Measurements from ENCODE around the gene PHC2.

The PHC2 gene

DNA sequence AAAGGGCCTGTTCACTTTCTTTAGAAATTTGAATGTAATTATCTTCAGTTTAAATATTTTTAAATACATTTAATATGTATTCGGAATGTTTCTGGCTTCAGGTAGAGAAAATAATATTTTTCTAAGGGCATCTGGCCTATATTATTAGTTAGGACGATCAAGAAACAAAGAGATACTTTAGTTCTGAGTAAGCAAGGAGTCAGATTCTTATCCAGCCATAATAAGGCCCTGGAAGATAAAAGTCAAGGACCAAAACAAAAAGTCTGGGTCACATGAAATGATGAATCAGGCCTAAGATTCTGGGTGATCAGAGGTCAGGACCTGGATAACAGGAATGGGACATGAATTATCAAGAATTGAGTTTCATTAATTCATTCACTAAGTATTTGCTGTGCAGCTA lies 6.3 kb downstream of the PHC2 start:
- TF ChIP-seq, protein P1, sequence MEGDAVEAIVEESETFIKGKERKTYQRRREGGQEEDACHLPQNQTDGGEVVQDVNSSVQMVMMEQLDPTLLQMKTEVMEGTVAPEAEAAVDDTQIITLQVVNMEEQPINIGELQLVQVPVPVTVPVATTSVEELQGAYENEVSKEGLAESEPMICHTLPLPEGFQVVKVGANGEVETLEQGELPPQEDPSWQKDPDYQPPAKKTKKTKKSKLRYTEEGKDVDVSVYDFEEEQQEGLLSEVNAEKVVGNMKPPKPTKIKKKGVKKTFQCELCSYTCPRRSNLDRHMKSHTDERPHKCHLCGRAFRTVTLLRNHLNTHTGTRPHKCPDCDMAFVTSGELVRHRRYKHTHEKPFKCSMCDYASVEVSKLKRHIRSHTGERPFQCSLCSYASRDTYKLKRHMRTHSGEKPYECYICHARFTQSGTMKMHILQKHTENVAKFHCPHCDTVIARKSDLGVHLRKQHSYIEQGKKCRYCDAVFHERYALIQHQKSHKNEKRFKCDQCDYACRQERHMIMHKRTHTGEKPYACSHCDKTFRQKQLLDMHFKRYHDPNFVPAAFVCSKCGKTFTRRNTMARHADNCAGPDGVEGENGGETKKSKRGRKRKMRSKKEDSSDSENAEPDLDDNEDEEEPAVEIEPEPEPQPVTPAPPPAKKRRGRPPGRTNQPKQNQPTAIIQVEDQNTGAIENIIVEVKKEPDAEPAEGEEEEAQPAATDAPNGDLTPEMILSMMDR (IDR thresholded peaks at IDR 0.05; ENCODE audit: borderline replicate concordance, insufficient read depth, low read depth, low read length): no peak
- no peak overlapping the region for H3K4me3 ChIP-seq (ENCODE audit: low read depth, low read length)

DNA sequence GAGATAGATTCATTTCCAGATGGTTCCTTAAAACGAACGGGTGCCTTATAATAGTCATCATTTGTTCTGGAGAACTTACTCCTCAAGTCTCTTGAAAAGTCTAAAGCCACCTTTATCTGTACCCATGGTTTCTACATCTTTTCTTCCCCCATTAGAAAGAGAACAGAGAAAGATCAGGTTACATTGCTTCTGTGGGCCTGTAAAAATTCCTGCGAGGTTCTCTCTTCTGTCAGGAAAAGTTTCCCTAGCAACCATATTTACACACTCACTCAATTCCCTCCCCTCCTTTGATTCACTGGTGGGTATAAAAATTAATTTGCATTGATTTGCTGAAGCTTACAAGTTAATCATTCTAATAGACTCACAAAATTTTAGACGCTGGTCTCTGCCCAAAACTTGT lies 6.7 kb downstream of the PHC2 start:
- TF ChIP-seq, protein P1 (IDR thresholded peaks at IDR 0.05; ENCODE audit: borderline replicate concordance, insufficient read depth, low read depth, low read length): no peak
- H3K4me3 ChIP-seq (ENCODE audit: low read depth, low read length): no peak overlapping the region

- H3K4me3 ChIP-seq (ENCODE audit: low read depth, low read length): no peak overlapping the region
- TF ChIP-seq, protein P1 (IDR thresholded peaks at IDR 0.05; ENCODE audit: borderline replicate concordance, insufficient read depth, low read depth, low read length): no peak
These were observed 9.8 kb downstream of the PHC2 start for GRCh38 chr1:33420870-33421775.

DNA sequence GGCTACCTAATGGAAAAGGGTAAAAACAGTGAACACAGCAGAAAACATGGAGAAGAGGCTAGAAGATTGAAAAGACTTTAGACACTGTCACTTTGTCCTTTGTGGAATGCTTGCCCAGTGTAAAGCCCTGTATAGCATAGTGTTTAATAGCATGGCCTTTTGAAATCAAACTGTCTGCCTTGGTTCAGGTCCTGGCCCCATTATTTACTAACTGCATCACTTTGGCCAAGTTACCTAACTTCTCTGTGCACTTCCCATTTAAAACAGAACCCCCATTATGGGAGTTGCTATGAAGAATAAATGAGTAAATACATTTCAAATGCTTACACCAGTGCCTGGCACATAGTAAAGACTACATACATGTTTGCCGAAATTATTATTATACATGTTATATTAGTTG lies 12.1 kb downstream of the PHC2 start:
- no peak overlapping the region for H3K4me3 ChIP-seq (ENCODE audit: low read depth, low read length)

DNA sequence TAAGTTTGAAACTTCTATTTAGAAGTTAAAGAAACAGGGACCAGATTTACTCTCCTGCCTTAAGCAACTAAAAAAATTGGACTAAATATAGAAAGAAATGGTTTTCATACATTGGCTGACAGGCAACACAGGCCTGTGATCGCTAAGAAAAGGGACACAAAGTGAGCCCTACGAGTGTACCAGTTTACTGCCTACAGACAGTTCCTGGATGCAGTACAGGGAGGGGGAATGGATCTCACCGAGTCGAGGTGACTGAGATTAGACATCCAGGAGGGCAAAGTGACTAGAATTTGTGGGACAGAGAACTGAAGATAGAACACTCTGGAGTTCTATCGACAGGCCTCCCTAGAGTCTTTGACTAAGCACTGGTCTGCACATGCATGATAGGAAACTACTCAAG lies 16.0 kb downstream of the PHC2 start:
- TF ChIP-seq, protein P1 (IDR thresholded peaks at IDR 0.05; ENCODE audit: borderline replicate concordance, insufficient read depth, low read depth, low read length): no peak
- no peak overlapping the region for H3K4me3 ChIP-seq (ENCODE audit: low read depth, low read length)

More for the DNA sequence above, 12.1 kb downstream of the PHC2 start:
- TF ChIP-seq, protein P1 (IDR thresholded peaks at IDR 0.05; ENCODE audit: borderline replicate concordance, insufficient read depth, low read depth, low read length): no peak

- H3K4me3 ChIP-seq (ENCODE audit: low read depth, low read length): no peak overlapping the region
- TF ChIP-seq, protein P1 (IDR thresholded peaks at IDR 0.05; ENCODE audit: borderline replicate concordance, insufficient read depth, low read depth, low read length): no peak
These were observed 20.7 kb downstream of the PHC2 start for GRCh38 chr1:33410091-33410701.

DNA sequence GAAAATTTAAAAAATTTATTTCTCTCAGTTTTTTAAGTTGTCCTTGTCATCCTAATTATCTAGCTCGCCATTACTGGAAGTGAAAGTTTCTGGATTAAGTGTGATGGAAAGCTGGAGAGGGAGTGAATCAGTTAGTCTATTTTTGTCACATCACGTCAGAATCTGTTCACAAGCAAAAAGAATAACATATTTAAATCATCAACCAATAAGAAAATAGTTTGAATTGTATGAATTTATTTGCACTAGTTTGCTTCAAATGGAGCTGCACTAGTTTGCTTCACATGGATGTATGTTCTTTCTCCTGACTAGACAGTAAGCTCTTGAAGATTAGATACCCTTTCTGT lies 22.8 kb downstream of the PHC2 start:
- TF ChIP-seq, protein P1 (IDR thresholded peaks at IDR 0.05; ENCODE audit: borderline replicate concordance, insufficient read depth, low read depth, low read length): no peak
- no peak overlapping the region for H3K4me3 ChIP-seq (ENCODE audit: low read depth, low read length)
